NCI-H1436 (cell line): ENCODE results near the gene SYNM.

Experiments
- DNase-seq: peaks from one replicate; lab custom pipeline; 2025; lab: John Stamatoyannopoulos, UW

Gene SYNM

GRCh38 chr15:99085413-99086326, 19.2 kb upstream of the SYNM start:
- no peak for DNase-seq

GRCh38 chr15:99086327-99086667, 18.6 kb upstream of the SYNM start:
- DNase-seq: no peak

- no peak for DNase-seq
Observed at GRCh38 chr15:99087405-99087943, 17.4 kb upstream of the SYNM start.

GRCh38 chr15:99090011-99090699, 14.7 kb upstream of the SYNM start:
- no peak for DNase-seq

- DNase-seq: no peak
Observed at GRCh38 chr15:99090938-99091337, 13.9 kb upstream of the SYNM start.

- DNase-seq: no peak
Observed at GRCh38 chr15:99092554-99093172, 12.2 kb upstream of the SYNM start.

- no peak for DNase-seq
Observed at GRCh38 chr15:99095626-99096025, 9.3 kb upstream of the SYNM start.

GRCh38 chr15:99096173-99096893, 8.5 kb upstream of the SYNM start:
- no peak for DNase-seq

GRCh38 chr15:99096894-99097426, 7.9 kb upstream of the SYNM start:
- no peak for DNase-seq

GRCh38 chr15:99097441-99098410, 7.2 kb upstream of the SYNM start:
- no peak for DNase-seq

- DNase-seq: no peak
Observed at GRCh38 chr15:99098426-99098825, 6.5 kb upstream of the SYNM start.

GRCh38 chr15:99098991-99099390, 5.9 kb upstream of the SYNM start:
- no peak for DNase-seq

GRCh38 chr15:99099661-99100060, 5.2 kb upstream of the SYNM start:
- DNase-seq: no peak

GRCh38 chr15:99100245-99101173, 4.4 kb upstream of the SYNM start:
- DNase-seq: peak; percentile 5

GRCh38 chr15:99101501-99101900, 3.4 kb upstream of the SYNM start:
- no peak for DNase-seq

- DNase-seq: no peak
Observed at GRCh38 chr15:99102332-99103235, 2.3 kb upstream of the SYNM start.

- DNase-seq: no peak
Observed at GRCh38 chr15:99103279-99103678, 1.6 kb upstream of the SYNM start.
